Hepatocyte (in vitro differentiated cells): ENCODE data around the gene STRA8.

ENCODE experiments used
- EZH2 ChIP-seq: fragments of 200-600 bp; sonication (generic); IDR thresholded peaks from 2 replicates; pipeline ENCODE4 v1.6.1; 2016; ENCODE audit warnings: antibody characterized with exemption, mild to moderate bottlenecking, borderline replicate concordance
- TF ChIP-seq, protein P1 (sequence below): fragments of 200-600 bp; sonication (generic); IDR thresholded peaks from 2 replicates; pipeline ENCODE4 v1.5.1; 2016; ENCODE audit warnings: antibody characterized with exemption, mild to moderate bottlenecking; ENCODE audit not compliant: poor library complexity

DNA sequence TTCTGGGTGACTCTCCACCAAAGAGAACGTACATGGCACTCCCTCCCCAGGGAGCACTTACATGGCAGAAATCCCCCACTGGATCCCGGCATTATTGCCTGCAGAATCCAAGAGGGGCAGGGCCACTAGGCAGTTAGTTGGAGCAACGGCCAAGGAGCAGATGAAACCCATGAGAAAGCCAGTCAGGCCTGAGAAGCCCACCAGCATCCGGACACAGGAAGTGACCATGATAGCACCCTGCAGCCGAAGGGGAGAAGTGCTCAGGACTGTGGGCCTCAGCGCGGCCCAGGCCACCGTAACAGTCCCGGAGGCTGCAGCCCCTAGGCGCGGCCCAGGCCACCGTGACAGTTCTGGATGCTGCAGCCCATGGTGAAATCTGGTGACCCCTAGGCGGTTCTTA, 43.5 kb downstream of the STRA8 start:
- TF ChIP-seq, protein P1, sequence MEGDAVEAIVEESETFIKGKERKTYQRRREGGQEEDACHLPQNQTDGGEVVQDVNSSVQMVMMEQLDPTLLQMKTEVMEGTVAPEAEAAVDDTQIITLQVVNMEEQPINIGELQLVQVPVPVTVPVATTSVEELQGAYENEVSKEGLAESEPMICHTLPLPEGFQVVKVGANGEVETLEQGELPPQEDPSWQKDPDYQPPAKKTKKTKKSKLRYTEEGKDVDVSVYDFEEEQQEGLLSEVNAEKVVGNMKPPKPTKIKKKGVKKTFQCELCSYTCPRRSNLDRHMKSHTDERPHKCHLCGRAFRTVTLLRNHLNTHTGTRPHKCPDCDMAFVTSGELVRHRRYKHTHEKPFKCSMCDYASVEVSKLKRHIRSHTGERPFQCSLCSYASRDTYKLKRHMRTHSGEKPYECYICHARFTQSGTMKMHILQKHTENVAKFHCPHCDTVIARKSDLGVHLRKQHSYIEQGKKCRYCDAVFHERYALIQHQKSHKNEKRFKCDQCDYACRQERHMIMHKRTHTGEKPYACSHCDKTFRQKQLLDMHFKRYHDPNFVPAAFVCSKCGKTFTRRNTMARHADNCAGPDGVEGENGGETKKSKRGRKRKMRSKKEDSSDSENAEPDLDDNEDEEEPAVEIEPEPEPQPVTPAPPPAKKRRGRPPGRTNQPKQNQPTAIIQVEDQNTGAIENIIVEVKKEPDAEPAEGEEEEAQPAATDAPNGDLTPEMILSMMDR, result no peak
- no peak for TF ChIP-seq EZH2
